SK-N-SH treated with all-trans-retinoic acid at 6 μM for 48 hours (cell line): ENCODE results near the gene LARGE1.

ENCODE experiments used
- ATAC-seq: fragments of 200-7000 bp; cut with Tn5 transposase; 3 replicates; pipeline ENCODE4 v1.9.1; 2020; ENCODE audit warnings: mild to moderate bottlenecking, moderate library complexity
- ARNTL ChIP-seq: fragments of 450-650 bp; formaldehyde crosslinking; IDR thresholded peaks from 2 replicates; pipeline ENCODE4 v1.5.0; 2020; ENCODE audit warnings: low read depth, mild to moderate bottlenecking, moderate library complexity, borderline replicate concordance
- BACH2 ChIP-seq: fragments of 250-450 bp; sonication (Bioruptor Pico); IDR thresholded peaks from 2 replicates; pipeline ENCODE4 v1.9.0; 2021; ENCODE audit warnings: mild to moderate bottlenecking, borderline replicate concordance
- CREB5 ChIP-seq: fragments of 250-450 bp; sonication (Bioruptor Pico); IDR thresholded peaks from 2 replicates; pipeline ENCODE4 v1.5.1; 2020; ENCODE audit warnings: low read depth, mild to moderate bottlenecking, moderate library complexity
- CSDC2 ChIP-seq: fragments of 250-450 bp; sonication (Bioruptor Pico); IDR thresholded peaks from 2 replicates; pipeline ENCODE4 v1.5.0; 2020; ENCODE audit warnings: mild to moderate bottlenecking, moderate library complexity
- CSRNP3 ChIP-seq: fragments of 250-450 bp; sonication (Bioruptor Pico); IDR thresholded peaks from 2 replicates; pipeline ENCODE4 v1.5.1; 2021; ENCODE audit warnings: mild to moderate bottlenecking, moderate library complexity
- ESRRG ChIP-seq: fragments of 250-450 bp; sonication (Bioruptor Pico); IDR thresholded peaks from 2 replicates; pipeline ENCODE4 v1.6.1; 2021; ENCODE audit warnings: mild to moderate bottlenecking
- GLIS3 ChIP-seq: fragments of 250-450 bp; sonication (Bioruptor Pico); IDR thresholded peaks from 2 replicates; pipeline ENCODE4 v1.5.0; 2020; ENCODE audit warnings: mild to moderate bottlenecking, moderate library complexity
- ISL1 ChIP-seq: fragments of 250-450 bp; sonication (Bioruptor Pico); IDR thresholded peaks from 2 replicates; pipeline ENCODE4 v2.1.2; 2022; ENCODE audit warnings: mild to moderate bottlenecking, moderate library complexity
- OSR1 ChIP-seq: fragments of 250-450 bp; sonication (Bioruptor Pico); IDR thresholded peaks from 2 replicates; pipeline ENCODE4 v1.8.0; 2022; ENCODE audit warnings: moderate library complexity, mild to moderate bottlenecking, inconsistent platforms
- PATZ1 ChIP-seq: fragments of 250-450 bp; sonication (Bioruptor Pico); IDR thresholded peaks from 2 replicates; pipeline ENCODE4 v1.8.0; 2020; ENCODE audit warnings: mild to moderate bottlenecking, moderate library complexity, borderline replicate concordance
- POU6F1 ChIP-seq: fragments of 250-450 bp; sonication (Bioruptor Pico); IDR thresholded peaks from 2 replicates; pipeline ENCODE4 v1.8.0; 2021; ENCODE audit warnings: low read depth, mild to moderate bottlenecking, moderate library complexity, borderline replicate concordance
- PPARA ChIP-seq: fragments of 250-450 bp; sonication (Bioruptor Pico); IDR thresholded peaks from 2 replicates; pipeline ENCODE4 v1.5.0; 2020; ENCODE audit warnings: mild to moderate bottlenecking, borderline replicate concordance
- RARB ChIP-seq: fragments of 250-450 bp; sonication (Bioruptor Pico); IDR thresholded peaks from 2 replicates; pipeline ENCODE4 v1.8.0; 2021; ENCODE audit warnings: mild to moderate bottlenecking, moderate library complexity
- SNAI2 ChIP-seq: fragments of 250-450 bp; sonication (Bioruptor Pico); IDR thresholded peaks from 2 replicates; pipeline ENCODE4 v1.5.0; 2020; ENCODE audit warnings: mild to moderate bottlenecking, moderate library complexity
- TCF4 ChIP-seq: fragments of 250-450 bp; sonication (Bioruptor Pico); IDR thresholded peaks from 2 replicates; pipeline ENCODE4 v1.8.0; 2021; ENCODE audit warnings: mild to moderate bottlenecking, moderate library complexity, borderline replicate concordance
- TOX ChIP-seq: fragments of 250-450 bp; sonication (Bioruptor Pico); IDR thresholded peaks from 2 replicates; pipeline ENCODE4 v1.8.0; 2021; ENCODE audit warnings: mild to moderate bottlenecking, moderate library complexity, borderline replicate concordance
- TSHZ2 ChIP-seq: fragments of 250-450 bp; sonication (Bioruptor Pico); IDR thresholded peaks from 2 replicates; pipeline ENCODE4 v1.5.0; 2020; ENCODE audit warnings: mild to moderate bottlenecking, moderate library complexity
- ZC3H10 ChIP-seq: fragments of 250-450 bp; sonication (Bioruptor Pico); IDR thresholded peaks from 2 replicates; pipeline ENCODE4 v1.5.1; 2021; ENCODE audit warnings: mild to moderate bottlenecking, moderate library complexity
- ZFP3 ChIP-seq: fragments of 250-450 bp; sonication (Bioruptor Pico); IDR thresholded peaks from 2 replicates; pipeline ENCODE4 v1.5.0; 2020; ENCODE audit warnings: mild to moderate bottlenecking, moderate library complexity
- ZFP30 ChIP-seq: fragments of 450-650 bp; formaldehyde crosslinking; IDR thresholded peaks from 2 replicates; pipeline ENCODE4 v1.5.0; 2022; ENCODE audit warnings: mild to moderate bottlenecking, moderate library complexity
- ZNF565 ChIP-seq: fragments of 450-650 bp; formaldehyde crosslinking; conservative IDR thresholded peaks from 2 replicates; pipeline ENCODE4 v1.5.0; 2020; ENCODE audit warnings: low read depth, mild to moderate bottlenecking, moderate library complexity

LARGE1 gene

GRCh38 chr22:33875316-33875715, 45.0 kb downstream of the LARGE1 start:
- no peak for ATAC-seq
- TF ChIP-seq ZC3H10 (no peak), RARB (CRISPR knock-in tag) (no peak), OSR1 (CRISPR knock-in tag) (no peak), CSDC2 (CRISPR knock-in tag) (no peak), PATZ1 (no peak), ZNF565 (CRISPR knock-in tag) (no peak), TSHZ2 (CRISPR knock-in tag) (no peak), SNAI2 (CRISPR knock-in tag) (no peak), PPARA (CRISPR knock-in tag) (no peak), TCF4 (CRISPR knock-in tag) (no peak), CSRNP3 (CRISPR knock-in tag) (no peak), ESRRG (CRISPR knock-in tag) (no peak), ZFP3 (no peak), ISL1 (CRISPR knock-in tag) (no peak), POU6F1 (CRISPR knock-in tag) (no peak), TOX (CRISPR knock-in tag) (no peak), ARNTL (CRISPR knock-in tag) (no peak), GLIS3 (CRISPR knock-in tag) (no peak), ZFP30 (CRISPR knock-in tag) (no peak), CREB5 (no peak)

GRCh38 chr22:33874206-33874605, 46.1 kb downstream of the LARGE1 start:
- TF ChIP-seq ARNTL (CRISPR knock-in tag) (no peak), TSHZ2 (CRISPR knock-in tag) (no peak), ISL1 (CRISPR knock-in tag) (no peak), BACH2 (CRISPR knock-in tag) (no peak), CSRNP3 (CRISPR knock-in tag) (no peak), ZFP30 (CRISPR knock-in tag) (no peak), OSR1 (CRISPR knock-in tag) (no peak), PATZ1 (no peak)
- no peak for ATAC-seq
